GM12874 (cell line): ENCODE measurements around the gene PCBP1.

Source experiments
- CTCF ChIP-seq: IDR thresholded peaks from 2 replicates; pipeline ENCODE4 v1.5.1; 2011; ENCODE audit warnings: low read depth, mild to moderate bottlenecking, control low read depth, low read length, moderate library complexity; ENCODE audit not compliant: insufficient read depth

PCBP1 gene

GRCh38 chr2:70095720-70096670 is 8.7 kb downstream of the PCBP1 start:
- no peak for TF ChIP-seq CTCF

- TF ChIP-seq CTCF: no peak
Observed at GRCh38 chr2:70098032-70098431, 10.8 kb downstream of the PCBP1 start.

GRCh38 chr2:70099270-70099669 is 12.0 kb downstream of the PCBP1 start:
- TF ChIP-seq CTCF: no peak

GRCh38 chr2:70101174-70101573 is 13.9 kb downstream of the PCBP1 start:
- TF ChIP-seq CTCF: no peak

GRCh38 chr2:70103531-70104061 is 16.3 kb downstream of the PCBP1 start:
- TF ChIP-seq CTCF: no peak

GRCh38 chr2:70104231-70105111 is 17.2 kb downstream of the PCBP1 start:
- TF ChIP-seq CTCF: no peak
